ENCODE results near the gene CCSER1.
"Not testable (repeated sequence)": the region's sequence is repeated elsewhere in the genome, so short reads cannot be mapped to it uniquely, and the experiment has no call there.

CCSER1 gene

DNA sequence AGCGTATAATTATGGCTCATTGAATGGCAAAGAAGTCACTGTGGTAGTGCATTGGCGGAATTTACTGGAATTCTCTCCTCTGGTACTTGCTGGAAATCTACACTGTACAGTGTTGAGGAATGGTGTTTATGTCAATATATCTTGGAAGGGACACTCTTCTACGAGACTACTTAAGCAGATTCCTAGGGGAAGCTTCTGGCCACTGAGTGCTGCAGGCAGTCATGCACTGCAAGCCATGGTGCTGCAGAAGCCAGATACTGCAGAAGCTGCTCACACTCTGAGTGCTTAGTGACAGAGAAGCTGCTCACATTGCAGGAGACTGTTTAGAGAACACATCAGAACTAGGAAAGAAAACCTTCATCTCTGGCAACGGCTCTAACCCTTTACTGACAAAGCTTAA lies 725.0 kb downstream of the CCSER1 start:
- DNase-seq: no peak

DNA sequence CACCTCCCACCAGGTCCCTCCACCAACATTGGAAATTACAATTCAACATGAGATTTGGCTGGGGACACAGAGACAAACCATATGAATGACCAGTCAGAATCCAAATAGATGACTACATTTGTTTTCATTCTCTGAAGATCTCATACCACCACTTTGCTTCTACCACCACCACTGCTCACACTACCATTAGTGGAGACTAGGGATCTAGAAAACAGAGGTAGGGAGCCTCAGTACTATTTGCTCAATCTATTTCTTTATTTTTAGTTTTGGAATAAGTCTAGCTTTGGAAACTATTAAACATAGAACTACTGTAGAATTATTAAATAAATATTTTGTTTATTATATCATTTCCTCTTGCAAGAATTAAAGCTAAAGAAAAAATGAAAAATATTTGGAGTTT lies 727.9 kb downstream of the CCSER1 start:
- no peak for DNase-seq

DNA sequence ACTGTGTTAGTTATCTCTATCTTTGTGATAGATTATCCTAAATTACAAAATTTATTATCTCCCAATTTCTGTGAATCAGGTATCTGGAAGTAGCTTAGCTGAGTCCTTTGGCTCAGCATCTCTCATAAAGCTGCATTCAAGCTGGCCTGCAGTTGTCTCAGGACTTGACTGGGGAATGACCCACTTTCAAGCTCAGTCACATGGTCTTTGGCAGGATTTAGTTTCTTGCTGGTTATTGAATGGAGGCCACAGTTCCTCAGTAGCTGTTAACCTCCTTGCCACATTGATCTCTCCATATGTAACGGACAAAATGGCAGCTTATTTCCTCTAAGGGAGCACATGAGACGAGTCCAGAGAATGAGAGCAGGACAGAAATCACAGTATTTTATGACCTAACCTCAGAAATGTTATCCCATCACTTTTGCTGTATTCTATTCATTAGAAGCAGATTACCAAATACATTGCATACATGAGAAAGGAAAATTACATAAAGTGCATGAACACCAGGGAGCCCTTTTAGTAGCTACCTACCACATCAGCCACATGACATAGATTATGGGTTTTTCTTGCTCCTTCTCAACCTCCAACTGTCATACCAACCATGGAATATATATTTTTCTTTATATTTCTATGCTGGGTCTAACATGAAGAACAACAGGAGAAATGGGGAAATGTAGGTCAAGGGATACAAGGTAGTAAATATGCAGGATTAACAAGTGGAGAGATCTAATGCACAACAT lies 730.1 kb downstream of the CCSER1 start:
- DNase-seq: no peak

DNA sequence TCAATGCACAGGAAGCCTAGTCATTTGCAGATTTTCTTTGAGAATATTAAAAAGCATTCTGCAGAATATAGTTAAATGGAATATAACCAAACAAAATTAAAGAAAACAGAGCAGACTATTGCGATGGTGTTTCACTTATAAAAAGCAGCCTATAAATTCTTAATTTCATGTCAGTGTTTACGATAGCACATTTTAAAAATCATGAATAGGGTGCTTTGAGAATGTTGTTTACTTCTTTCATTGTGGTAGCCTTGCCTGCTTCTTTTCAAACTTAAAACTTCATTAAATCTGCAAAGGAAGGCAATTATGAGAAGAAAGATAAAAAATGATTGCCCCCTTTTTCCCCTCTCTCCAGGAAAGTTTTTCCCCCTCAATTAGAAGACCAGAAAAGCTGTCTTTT lies 748.6 kb downstream of the CCSER1 start:
- no peak for DNase-seq

DNA sequence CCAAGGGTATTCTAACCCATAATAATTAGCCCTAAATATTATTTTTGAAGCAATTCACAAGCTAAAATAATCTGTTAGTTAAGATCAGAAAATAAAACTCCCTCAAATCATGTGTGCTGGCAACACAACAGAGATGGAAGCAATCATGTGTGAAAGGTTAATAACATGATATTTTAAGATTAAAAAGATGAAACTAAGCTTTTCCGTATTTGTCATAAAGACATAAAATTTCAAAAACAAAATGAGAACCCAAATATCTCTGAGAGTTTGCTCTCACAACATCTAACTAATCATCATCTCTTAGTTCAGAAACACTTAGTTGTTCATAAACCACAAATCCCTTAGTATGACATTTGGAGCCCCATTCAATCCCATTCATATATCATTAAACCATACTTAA lies 749.1 kb downstream of the CCSER1 start:
- no peak for DNase-seq

DNA sequence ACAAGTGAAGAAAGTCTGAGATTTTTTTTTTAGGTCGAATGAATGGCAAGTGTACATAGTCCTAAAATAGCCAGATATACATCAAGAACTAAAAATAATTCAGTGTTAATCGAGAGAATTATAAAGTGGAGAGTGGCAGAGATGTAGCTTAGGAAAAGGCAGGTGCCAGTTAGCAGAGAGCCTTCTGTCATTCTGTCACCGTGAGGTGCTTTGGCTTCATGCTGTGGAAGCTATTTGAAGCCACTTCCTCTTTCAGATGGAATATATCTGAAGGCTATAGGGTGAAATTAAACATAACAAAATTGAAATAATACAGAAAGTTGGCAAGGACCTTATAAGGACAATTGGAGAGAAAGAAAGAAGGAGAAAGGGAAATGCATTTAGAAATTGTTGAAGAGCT lies 756.3 kb downstream of the CCSER1 start:
- DNase-seq: no peak

DNA sequence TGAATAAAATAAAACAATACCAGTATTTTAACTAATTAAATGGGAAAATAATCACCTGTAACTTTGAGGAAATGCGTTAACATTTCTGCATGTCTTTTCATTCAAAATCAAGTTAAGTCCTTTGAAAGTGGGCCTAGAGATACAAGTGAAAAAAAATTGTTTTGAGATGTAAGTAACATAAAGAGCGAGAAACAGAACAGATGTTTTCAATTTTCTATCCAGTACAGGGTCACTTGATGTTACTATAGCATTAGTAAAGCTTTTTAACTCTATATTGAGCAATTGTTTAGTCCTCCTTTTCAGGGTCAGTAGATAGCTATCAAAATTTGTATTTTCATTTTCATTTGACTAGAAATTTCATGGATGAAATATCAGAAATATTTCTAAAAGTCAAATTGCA lies 761.4 kb downstream of the CCSER1 start:
- no peak for DNase-seq

DNA sequence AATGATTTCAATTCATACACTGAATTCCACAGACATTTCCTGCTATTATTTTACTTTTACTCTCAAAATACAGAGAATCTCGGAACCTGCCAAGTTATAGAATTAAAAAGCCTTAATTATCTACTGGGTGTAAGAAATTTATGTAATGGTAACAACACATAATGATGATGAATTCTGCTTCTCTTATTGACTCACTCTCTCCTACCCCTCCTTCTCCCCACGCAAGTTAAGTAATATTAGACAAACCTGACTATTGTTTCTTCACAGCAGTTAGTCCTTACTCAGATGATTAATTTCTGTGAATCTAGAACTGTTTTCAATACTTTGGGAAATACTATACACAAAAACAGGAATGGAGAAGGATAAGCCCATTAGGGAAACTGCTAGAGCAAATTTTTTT lies 762.0 kb downstream of the CCSER1 start:
- no peak for DNase-seq

DNA sequence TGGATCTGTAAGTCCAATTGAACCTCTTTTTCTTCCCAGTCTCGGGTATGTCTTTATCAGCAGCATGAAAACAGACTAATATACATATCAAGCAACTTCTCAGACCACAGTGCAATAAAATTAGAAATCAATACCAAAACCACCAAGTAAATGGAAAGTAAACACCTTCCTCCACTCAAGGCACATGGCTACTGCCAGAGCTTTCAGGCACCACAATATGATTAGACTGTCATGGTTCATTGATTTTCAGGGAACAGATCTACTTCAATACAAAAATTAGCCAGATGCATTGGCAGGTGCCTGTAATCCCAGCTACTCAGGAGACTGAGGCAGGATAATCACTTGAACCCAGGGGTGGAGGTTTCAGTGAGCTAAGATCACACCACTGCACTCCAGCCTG lies 776.2 kb downstream of the CCSER1 start:
- DNase-seq: not testable (repeated sequence)

DNA sequence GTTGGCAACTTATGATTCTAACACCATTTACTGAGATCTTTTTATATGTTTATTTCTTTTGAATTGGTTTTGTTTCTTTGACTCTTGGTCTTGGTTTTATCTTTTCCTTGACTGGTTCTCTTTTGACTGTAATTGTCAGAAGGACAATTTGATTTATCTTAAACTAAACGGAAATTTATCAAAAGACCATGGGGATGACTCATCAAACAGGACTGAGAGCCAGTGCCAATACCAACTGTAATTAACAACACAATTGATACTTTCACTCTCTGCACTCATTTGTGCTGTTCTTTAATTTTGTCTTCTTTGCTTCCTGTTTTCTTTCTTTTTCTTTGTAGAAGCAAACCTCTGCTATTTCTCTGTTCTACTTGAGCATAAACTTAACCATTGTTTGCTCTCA lies 776.8 kb downstream of the CCSER1 start:
- DNase-seq: no peak

DNA sequence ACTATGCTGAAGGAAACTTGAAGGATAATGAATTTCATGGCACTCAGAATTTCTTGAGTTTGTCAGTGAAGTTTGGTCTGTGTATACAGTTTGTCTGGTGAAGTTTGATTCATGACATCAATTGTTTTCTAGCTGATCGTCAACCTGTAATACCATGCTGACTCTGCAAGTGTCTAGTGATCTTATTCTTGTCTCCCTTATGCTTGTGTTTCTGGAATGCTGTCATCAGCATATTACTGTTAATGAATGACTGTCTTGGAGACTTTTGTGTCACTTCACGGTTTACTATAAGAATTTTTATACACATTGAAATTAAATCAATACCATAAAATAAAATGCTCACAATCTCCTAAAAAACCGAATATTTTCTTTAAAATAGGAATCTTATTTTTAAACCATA lies 779.0 kb downstream of the CCSER1 start:
- DNase-seq: no peak

DNA sequence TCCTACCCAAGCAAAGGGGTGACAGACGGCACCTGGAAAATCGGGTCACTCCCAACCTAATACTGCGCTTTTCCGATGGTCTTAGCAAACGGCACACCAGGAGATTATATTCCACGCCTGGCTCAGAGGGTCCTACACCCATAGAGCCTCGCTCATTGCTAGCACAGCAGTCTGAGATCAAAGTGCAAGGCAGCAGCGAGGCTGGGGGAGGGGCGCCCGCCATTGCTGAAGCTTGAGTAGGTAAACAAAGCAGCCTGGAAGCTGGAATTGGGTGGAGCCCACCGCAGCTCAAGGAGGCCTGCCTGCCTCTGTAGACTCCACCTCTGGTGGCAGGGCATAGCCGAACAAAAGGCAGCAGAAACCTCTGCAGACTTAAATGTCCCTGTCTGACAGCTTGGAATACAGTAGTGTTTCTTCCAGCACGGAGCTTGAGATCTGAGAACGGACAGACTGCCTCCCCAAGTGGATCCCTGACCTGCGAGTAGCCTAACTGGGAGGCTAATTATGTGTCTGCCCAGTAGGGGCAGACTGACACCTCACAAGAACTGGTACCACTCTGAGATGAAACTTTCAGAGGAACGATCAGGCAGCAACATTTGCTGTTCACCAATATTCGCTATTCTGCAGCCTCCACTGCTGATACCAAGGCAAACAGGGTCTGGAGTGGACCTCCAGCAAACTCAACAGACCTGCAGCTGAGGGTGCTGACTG lies 784.7 kb downstream of the CCSER1 start:
- not testable (repeated sequence) for DNase-seq

DNA sequence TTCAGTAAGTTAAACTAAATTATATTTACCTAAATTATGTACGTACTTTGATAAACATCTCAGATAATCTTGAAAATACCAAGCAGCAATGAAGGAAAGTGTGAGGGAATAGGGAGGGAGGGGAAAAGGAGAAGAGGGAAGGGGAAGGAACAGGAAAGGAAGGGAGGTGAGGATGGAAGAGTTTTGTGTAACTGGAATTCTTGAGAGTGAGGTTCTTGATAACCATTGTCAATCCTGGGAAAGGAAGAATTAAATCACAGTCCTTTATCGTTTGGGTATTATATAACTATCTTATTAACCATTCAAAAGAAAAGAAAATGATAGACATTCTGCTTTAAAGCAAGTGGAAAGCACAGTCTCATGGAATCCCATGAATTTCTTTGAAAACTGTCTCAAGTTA lies 795.0 kb downstream of the CCSER1 start:
- no peak for DNase-seq

DNA sequence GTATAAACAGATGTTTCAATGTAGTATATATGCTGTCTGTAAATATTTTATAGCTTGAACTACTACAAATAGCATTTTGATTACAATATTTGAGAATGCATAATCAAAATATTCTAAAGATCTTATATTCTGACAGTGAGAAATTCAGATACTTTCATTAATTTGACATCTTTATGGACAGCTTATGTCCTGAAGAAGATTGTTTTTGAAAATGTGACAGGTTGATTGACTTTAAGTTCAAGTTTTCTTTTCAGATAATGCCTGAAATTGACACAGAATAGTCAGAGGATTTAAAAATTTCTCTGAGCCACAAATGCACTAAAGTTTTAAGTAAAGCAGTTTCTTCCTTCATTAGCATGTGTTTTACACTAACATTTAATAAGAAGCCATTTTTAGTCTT lies 799.8 kb downstream of the CCSER1 start:
- no peak for DNase-seq

DNA sequence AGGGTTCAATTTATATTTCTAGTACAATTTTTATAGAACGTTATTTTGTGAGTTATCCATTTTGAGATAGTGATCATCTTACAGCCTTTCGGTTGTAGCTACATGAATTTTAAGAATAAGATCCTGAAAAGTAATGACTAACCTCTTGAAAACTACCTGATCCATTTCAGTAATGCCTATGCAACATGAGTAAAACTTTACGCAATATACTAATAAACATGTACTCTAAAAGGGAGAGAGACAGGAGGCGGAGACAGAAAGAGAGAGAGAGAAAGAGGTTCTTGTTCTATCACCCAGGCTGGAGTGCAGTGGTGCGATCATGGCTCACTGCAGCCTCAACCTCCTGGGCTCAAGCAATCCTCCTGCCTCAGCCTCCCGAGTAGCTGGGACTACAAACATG lies 816.1 kb downstream of the CCSER1 start:
- DNase-seq: no peak

DNA sequence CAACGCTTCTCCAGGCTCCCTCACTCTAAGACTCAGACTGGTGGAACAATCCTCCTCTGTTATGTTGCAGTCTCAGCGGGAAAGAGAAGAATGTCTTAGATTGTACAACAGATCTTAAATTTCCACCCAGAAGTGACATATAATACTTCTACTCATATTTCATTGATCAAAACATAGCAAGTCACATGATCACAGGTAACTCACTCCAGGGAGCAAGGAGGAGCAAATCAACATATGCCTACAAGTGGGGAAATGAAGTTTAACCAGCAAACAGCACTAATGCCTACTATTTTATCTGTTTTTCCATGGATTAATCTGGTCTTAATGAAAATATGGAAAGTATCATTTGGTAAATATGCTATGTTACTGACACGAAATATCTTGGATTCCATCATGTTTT lies 819.8 kb downstream of the CCSER1 start:
- no peak for DNase-seq

DNA sequence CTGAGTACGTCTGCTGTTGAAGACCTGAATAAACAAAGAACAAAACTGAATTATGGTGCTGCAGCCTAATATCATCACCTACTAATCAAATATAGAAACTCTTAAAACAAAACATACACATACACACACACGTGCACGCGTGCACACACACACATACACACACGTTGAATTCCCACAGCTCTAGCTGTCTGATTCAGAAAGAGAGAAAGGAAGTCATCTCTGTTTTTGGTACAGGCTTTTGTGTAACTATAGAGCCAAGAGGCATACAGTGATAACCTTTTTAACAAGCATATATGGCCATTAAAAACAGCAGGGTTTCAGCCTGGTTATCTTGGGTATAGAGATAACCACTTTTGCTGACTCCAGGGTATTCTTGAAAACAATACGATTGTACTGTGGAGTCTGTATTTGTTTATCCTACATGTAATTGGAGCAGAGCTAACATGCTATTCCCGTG lies 823.2 kb downstream of the CCSER1 start:
- DNase-seq: no peak

DNA sequence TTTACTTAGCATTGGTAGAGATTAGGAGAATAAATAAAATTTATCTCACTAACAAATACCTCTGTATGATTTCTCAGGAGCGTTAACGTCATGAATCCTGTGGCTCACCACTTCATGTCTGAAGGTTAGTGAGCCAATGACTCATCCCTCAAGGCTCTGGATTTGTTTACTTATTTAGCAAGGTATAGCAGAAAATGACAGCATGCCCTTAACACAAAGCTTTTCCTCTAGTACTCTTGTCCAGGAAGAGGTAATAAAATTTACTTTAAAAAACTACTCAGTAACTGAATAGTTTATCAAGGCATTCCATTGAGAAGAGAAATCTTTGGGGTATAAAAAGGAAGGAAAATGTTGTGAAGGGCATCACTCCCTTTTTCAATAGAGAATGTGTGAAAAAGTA lies 823.8 kb downstream of the CCSER1 start:
- DNase-seq: no peak

DNA sequence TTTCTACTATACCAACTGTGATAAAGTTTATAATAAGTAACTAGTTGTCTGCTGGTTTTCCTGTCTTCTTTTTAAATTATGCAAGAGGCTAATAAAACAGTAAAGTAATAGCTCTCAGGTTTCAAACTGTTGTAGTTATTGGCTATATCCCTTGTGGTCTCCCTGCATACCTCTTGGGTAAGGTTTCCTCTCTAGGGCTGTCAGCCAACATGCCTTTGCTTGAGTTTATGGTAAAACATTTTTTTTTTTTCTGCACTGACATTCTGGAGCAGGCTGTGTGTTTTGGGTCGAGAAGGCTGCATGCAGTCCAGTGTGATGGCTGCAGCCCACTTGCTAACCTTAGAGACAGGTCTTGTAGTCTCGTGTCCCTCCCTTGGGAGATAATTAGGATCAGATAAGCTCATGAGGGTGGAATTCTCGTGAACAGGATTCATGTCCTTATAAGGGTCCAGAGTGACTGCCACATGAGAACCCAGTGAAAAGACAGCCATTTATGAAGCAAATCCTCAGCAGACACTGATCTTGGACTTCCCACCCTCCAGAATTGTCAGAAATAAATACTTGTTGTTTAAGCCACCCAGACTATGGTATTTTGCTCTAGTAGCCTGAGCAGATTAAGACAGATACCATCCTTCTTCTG lies 831.2 kb downstream of the CCSER1 start:
- no peak for DNase-seq

DNA sequence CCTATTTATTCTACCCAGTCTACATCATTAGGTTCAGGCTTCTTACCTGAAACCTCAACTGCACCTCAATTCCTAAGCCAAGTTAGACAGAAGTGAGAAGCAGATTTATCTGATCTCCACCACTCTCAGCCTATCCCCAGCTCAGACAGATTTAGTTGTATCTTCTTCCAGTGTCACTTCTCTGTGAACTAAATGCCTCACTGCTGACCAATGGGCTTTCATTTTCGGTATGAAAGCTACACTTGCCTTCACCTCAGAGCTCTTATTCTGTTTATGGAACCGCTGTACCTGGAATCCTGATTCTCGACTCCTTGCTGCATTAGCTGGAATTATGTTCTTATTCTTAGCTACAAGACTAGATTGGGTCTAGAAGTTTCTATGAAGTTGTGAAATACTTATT lies 833.2 kb downstream of the CCSER1 start:
- no peak for DNase-seq

DNA sequence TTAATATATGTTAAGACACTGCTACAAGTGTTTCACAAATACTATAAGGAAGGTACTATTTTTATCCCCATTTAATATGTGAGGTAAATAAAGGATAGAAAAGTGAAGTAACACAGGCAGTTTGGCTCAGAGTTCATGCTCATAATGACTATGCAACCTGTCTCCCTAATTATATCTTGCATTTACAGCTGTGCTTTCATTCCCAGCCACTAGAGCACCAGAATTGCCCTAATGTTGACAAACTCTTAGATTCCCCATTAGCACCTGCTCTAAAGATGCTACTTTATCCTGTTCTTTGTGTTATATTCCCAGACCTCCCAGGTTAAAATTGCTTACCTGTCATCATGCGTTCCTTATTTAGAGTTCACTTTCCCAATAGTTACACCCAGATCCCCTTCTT lies 833.6 kb downstream of the CCSER1 start:
- no peak for DNase-seq

DNA sequence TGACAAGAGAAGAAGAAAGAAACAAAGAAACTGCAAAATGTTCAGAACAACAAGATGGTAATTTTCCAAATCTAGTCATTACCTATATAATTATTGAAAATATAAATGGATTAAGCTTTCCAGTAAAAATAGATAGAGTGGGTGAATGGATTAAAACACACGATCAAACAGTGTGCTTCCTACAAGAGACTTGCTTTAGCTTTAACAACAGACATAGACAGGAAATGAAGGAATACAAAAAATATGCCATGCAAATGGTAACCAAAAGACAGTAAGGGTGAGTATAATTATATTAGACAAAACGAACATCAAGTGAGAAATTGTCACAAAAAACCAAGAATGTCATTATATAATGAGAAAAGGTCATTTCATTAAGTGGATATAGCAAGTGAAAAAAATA lies 842.8 kb downstream of the CCSER1 start:
- no peak for DNase-seq

DNA sequence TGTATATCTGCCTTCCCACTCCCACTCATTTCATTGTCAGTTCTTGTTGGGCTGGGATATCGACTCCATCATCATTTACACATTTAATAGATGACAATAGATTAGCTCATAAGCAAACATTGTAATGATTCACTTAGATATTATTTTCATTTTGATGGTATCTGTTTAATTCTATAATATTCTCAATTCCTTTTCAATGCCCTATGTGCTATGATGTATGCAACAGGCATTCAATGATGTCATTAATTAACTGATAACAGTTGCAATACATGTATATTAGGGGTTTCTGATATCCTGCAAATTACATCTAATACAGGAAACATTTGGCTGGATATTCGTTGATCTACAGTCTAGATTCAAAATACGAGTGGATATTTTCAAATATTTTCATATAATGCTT lies 850.5 kb downstream of the CCSER1 start:
- no peak for DNase-seq

DNA sequence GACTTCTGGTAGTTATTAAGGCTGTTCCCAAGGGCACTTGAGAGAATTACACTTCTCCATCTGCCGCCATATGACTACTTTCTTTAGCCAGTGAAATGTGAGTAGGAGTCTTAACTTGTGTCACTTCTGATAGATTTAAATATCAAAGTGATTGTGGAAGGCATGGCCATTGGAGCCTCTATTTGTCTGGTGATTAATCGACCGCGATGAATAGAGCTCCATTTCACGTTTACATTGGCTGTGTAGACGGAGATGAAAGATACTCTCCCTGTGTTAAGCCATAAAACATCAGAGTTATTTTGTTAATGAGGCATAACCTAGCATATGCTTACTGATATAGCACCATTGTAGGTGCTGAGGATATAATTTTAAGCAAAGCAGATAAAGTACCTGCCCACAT lies 852.4 kb downstream of the CCSER1 start:
- no peak for DNase-seq
